HT1080 (cell line): ENCODE measurements around the gene ARHGEF3. TPM values are rescaled to one million over a fixed set of nuclear protein-coding genes. Genes with fewer than 3 reads are reported as not detected.
A peak's percentile ranks its signal among the peaks of the same experiment; 100 is the strongest.

Experiments
- DNase-seq: peaks from one replicate; pipeline ENCODE4 v3.0.0-alpha.2; 2015; ENCODE audit warnings: low read depth
- total RNA-seq: library from RNA; depleted of rRNA; stranded (reverse); fragments of >200 nt; shearing (Covaris generic); gene quantifications from 2 replicates; pipeline ENCODE4 v1.2.3, GENCODE V29; 2014

Gene ARHGEF3
- total RNA-seq, 1 experiment from 2014 or later, result 14.6 TPM

DNA sequence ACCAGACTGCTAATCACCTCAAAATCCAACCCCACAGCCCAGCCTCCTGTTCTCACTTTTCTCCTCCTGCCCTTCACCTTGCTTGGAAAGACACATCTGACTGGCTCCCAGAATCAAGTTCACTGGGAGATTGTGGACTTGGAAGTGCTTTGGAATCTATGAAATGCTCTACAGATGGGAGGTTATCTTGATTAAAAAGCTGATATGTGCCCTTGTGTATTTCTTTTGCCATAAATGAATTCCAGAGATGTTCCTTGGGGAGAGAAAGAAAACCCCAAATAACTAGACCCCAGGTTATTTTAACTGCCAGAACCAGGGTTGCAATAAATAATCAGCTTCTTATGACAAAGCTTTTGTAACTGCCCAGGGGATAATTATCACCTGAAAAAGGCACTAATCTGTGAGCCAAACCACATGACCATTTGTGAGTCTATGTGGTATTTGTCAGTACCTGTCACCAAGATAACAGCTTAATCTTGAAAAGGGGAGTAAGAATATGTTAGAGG is 21.7 kb upstream of the ARHGEF3 start:
- no peak for DNase-seq

DNA sequence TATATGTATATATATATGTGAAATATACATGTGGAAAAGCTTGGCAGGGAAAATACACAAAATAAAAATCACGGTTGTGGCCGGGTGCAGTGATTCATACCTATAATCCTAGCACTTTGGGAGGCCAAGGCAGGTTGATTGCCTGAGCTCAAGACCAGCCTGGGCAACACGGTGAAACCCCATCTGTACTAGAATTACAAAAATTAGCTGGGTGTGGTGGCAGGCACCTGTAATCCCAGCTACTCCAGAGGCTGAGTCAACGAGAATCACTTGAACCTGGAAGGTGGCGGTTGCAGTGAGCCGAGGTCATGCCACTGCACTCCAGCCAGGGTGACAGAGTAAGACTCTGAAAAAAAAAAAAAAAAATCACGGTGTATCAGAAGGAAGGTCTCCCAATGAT is 20.8 kb upstream of the ARHGEF3 start:
- DNase-seq, result no peak

DNA sequence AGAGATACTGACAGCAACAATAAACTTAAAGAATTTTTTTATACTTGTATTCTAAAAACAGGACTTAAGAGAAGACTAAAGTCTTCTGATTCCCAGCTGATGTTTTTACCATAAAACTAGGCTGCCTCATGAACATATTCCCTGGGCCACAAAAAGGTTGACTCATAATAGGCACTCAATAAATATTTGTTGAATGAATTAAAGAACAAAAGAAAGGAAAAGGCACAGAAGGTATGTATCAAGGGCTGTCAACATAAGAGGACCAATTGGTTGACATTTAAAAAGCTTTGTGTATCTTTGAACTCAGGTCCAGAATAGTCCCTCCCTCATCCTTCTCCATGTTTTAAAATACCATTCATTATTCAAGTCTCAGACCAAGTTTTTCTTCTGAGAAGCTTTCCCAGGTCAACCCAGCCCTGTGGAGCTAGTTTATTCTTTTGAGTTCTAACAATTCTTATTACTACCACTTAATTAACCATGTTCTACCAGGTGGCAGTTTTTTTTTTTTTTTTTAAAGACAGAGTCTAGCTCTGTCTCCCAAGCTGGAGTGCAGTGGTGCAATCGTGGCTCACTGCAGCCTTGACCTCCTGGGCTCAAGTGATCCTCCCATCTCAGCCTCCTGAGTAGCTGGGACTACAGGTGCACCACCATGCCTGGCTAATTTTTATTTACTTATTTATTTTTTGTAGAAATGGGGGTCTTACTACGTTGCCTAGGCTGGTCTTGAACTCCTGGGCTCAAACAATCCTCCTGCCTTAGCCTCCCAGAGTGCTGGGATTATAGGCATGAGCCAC is 17.5 kb upstream of the ARHGEF3 start:
- DNase-seq, result peak; percentile 16

DNA sequence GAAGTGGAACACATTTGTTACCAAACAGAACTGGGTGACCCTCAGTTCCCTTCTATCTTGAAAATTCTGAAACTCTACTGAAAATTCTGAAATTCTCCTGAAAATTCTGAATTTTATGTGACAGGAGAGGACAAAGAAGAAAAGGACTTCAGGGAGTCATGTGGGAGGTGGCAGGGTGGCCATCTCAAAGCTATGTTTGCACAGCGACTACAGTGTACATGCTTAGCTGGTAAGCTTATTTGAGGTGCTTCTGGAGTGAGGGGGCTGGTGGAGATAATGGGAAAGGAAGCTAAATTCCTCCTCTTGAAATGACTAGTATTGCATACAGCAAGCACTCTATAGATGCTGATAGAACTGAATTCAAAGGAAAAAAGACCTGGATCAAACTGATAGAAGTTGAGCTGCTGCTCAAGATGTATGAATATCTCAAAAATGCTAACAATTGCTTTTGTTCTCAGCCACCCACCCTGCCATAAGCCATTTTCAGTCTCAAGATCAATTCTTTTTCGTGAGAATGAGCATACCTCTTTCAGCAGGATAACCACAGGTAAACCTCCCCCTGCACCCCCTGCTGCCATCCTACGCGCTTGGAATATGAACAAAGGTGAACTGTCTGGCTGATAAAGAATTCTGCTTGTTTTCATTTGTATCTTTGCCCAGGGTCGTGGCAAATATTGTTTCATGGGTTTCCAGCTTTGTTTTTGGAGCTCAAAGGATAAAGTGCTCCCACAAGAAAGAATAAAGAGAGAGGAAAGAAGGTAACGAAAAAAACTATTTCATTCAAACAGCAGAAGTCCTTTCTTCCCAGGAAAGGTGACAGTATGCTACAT is 16.6 kb upstream of the ARHGEF3 start:
- no peak for DNase-seq

DNA sequence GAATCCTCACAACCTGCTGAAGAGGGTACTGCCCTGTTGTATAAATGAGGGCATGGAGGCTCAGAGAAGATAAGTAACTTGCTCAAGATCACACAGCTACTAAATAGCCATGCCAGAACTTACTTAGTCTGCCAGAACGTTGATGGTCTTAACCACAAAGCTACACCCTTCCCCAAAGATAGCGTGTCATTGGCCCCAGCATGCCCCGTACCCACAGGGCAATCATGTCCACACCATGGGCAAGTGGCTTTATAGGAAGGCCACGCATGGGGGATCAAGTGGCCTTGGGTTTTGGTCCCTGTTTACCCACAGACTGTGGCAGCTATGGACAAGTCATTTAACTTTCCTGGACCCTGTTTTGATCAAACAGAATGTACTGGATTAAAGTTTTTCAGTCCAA is 15.9 kb upstream of the ARHGEF3 start:
- DNase-seq, result no peak

DNA sequence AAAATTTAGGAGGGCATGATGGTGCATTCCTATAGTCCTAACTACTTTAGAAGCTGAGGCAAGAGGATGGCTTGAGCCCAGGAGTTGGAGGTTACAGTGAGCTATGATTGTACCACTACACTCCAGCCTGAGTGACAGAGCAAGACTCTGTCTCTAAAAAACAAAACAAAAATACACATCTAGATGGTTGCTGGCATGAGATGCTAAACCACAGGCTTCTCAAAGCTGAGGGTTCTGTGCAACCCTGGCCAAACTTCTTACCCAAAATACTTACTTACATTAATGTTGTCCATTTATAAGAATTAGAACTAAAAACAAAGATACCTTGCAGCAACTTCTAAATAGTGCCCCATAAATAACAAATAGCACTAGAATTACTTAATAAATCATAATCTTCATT is 14.3 kb upstream of the ARHGEF3 start:
- DNase-seq, result no peak

DNA sequence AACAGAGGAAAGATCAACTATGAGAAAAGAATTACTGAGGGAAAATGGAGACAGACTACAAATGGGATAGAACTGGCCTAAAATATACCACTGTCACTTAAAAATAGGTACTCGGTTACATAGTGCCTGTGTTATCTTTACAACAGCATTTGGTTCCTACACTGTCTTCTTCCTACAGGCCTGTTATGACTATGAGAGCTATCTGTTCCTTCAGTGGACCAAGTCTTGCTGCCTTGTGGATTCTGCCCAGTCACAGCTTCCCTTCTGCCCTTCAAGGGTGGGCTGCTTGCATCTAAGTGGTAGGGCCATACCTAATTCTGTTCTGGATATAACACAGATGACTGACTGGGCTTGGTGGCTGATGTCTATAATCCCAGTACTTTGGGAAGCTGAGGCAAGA is 13.8 kb upstream of the ARHGEF3 start:
- no peak for DNase-seq

DNA sequence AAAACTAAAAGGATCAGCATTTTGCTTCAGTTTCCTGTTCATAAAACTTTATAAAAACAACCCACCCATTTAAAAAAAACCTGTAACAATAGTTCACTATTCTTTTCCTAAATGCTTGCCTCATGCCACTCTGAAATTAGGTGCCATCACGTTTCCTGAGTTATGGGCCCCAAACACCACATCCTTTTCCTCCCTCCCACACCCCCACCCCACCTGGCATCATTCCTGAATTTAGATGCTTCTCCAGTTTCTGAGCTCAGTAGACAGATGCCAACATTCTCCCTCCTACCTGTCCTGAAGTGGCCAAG is 11.9 kb upstream of the ARHGEF3 start:
- DNase-seq, result peak; percentile 88

DNA sequence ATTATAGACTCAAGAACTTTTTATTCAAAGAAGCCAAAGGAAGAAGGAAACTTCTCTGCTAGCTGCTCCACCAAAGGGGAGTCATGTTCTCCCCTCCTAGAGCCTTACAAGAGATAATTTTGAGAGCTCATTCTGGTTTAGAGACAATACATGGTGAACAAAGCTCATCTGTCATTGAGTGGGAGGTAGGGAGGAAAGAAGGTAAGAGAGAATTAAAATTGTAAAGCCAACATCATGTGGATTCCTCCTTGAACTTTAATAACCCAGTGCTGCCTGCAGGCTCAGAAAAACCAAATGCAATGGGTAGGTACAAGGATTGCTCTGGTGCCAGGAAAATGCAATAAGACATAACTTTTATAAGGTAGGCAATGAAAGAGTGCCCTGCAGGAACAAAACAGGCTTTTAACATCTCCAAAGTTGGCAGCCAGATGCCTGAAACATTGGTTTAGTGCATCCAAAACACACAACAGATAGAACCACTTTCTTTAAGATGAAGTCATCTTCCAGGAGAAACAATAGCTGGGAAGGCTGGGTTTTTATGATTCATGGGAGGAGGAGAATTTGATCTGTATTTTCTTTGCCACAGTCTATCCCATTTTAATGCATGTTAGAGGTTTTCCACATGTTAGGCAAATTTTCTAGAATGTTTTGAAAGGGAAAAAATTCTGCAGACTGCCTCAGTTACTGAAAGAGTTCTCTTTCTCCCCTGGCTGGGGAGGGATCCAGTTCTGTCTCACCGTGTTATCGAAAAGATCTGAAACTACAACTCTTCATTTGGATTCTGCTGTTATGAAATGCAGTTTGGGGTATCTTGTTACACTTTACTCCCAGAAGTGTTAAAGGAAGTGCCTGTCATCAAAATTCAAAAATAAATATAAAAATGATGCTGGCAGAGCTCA is 11.3 kb upstream of the ARHGEF3 start:
- DNase-seq, result peak; percentile 86

DNA sequence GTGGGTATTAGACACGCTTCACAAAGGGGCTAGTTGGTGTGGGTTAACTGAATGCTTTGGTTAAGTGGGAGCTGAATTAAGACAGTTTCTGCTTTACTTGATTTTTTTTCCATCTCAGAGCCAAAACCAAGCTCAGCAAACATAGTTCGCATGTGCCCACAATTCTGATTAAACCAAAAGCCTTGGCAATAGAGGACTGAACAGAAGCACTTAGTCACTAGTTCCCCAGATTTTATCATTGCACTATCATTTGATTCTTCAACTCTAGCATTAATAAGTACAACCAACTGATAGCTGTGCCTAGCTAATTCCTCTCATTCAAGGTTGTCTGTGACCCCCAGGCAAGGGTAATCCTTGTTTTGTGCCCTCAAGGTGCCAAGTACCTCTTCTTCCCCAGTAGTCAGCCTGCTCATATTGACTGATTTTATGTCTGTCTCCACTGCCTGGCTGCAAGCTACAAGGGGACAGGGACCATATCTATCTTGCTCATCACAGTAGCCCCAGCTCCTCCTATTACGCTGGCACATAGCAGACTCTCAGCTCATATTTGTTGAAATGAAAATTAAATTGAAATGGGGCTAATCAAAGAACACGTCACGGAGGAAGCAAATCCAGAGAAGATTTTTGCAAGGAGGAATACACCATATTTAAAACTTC is 9.9 kb upstream of the ARHGEF3 start:
- no peak for DNase-seq

DNA sequence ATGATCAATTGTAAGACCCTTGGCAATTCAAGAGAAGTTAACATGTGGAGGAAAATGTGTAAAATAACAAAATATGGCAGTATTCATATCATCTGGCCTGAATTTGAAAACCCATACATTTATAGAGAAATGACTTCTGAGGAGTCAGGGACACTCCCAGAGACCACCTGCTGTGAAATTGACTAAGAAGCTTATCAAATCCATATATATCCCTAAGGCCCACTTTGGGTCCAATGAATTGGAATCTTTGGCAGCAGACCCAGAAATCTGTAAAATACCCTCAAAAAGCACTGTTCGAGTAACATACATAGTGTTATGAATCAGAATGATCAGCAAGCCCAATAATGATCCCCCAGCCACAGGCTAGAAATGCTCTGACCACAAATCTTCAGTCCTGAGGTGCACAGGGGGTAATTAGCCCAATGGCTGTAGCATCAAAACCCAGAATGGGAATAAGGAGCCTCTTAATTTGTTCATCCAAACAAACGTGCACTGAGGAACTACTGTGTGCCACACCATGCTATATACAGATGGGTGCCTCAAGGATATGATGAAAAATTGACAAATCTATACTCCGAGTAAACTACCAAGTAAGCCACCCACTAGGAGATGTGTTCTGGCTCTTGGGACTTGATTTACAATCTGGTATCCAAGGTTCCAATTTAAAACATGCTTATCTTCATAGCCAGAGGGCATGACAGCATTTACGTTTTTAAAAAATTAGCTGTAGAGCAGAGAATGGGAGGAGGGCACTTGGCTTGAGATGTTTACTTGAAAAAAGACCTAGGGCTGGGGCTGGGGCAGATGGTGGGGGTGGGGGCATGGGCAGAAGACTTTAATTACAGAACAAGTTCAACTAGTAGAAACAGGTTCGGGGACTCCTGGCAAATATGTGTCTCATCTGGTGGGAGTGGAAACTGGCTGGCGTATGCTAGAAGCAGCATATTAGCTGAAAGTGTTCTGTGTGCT is 9.1 kb upstream of the ARHGEF3 start:
- no peak for DNase-seq

DNA sequence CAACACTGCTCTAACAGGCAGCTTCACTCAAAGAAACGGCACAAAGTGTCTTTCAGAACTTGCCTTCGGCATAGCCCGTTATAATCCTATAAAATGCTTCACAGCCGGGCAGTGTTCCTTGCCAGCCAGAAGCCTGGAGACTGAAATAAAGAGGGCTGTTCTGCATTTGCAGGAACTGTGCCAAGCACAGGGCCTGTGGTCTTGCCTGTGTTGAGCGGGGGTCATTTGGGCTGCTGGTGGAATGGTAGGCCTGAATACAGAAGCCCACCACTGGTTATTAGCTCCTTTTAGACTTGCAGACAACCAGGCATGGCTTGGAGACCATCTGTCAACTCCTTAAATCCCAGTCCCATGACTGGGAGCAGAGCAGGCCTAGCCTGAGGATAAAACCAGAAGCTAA is 4.7 kb upstream of the ARHGEF3 start:
- no peak for DNase-seq

DNA sequence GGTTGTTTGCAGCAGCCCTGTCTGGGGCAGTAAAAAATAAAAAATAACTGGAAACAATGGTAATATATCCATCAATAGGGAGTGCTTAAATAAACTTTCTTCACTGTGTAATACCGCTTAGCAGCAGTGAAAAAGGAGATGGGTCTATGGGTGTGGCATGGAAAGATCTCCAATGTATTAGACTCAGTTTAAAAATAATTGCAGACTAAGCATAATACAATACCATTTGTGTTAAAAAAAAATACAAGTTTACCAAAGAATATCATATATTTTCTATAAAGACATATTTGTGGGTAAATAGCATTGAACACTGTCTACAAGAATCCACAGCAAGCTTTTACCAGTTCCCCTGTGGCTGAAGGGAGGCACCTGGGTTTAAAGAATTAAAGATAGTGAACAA is 1.0 kb upstream of the ARHGEF3 start:
- DNase-seq, result no peak

DNA sequence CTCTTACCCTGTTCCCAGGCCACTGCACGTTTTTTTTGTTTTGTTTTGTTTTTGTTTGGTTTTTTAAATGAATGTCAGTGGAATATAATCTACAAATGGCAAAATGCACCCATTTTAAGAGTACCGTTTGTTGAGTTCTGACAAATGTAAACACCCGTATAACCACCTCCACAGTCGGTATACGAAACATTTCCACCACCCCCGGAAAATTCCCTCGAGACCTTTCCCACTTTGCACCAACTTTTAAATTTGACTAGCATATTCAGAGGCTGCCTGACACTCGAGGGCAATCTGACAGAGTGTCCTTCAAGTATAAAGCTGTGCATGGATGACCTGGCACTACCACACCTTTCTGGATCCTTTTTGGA is 613 bp upstream of the ARHGEF3 start:
- DNase-seq, result no peak

DNA sequence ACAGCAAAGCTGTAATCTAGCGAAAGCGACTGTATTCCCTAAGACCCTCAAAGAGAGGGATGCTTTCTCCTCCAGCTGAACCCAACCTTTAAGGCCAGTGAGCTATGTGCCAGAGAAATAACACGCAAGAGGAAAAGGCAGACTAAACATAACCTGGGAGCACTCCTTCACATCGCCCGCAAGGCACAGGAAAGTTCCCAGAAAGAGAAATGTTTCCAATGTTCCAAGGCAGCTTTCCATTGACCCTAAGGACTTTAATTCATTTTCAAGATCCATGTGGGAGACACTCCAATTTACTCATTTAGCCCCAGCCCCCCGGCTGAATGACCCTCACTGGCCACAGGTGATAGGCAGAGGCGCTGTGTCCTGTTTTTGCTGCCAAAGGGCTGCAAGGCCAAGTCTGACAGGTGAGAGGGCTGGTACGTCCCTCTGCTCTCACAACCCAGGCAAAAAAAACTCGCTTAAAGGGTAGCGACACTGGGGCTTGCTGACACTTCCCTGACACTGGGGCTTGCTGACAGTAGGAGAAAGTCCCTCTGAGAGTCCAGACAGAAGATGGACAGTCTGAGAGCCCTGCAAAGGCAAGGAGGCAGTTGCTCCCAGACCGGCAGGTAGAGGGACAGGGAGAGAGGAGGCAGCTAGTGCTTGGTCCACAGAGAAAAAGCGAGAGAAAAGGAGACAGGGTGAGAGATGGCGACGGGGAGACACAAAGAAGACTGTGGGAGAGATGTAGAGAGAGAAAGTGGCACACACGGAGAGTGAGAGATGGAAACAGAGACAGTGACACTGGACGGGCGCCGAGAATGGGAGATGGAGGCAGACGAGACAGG is 702 bp downstream of the ARHGEF3 start:
- no peak for DNase-seq

DNA sequence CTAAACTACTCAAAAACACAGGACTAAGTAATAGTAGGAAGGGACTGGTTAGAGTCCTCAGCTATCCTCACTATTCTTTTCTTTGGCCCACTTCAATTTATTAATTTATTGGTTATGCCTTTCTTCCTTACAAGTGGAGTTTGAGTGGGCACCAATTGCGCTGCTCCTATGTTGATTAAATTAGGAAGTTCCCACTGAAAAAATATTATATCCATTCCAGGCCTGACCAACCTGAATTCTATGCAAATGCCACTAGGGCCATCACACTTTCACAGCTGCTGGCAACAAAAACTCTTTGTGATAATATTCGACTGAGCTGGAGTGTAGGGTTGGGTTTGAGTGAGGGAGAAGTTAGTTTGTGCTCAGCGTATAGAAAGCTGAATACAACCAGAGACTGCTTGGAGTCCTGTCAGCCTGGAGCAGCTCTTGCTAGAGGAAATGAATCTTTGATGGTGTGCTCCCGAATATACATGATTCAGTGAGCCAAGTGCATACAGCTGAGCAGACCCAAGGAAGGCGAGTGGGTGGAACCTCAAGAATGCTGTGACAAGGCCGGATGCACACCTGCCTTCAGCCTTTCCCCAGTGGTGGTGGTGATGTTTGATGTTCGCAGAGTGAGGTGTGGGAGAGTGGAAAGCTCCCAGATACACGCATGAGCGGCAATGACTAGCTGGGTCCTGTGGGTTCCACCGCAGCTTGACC is 1.5 kb downstream of the ARHGEF3 start:
- DNase-seq, result peak; percentile 28

DNA sequence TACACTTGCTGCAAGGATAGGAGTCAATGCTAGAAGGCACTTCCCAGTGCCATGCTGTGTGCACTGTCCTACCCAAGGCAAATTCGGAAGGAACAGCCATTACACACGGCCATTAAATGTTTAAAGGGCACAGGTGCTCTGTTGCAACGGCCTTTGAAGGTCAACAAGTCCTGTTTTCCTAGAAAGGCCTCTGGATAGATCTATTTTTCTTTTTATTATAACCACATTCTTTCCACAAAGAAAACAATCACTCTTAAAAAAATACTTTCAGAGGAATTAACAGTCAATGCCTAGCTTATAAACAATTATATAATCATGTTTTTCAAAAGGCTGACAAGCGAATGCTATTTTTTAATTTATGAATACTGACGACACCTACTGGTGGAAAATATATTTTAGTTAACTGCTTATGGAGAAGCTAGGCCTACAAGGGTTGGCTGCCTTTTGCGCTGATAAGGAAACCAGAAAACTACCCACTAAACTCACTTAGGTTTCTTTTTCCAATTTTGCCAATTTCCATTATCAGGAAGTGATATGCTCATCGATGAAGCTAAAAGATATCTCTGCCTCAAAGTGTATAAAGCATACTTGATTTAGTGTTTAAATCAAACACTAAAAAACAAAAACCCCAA is 2.4 kb downstream of the ARHGEF3 start:
- peak; percentile 68 for DNase-seq

DNA sequence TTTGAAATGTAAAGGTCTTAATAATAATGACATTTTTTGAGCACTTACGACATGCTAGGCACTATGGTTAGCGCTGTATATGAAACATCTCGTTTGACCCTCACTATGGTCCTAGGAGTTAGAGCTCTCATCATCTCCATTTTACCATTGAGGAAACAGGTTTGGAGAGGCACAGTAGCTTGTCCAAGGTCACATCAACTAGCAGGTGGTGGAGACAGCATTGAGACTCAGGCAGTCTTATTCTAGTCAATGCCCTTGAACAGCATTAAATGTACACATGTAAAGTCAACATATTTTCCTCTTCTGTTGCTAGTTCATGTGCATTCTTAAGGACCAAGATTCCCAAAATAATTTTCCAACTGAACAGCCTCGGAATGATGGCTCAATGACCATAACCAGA is 4.8 kb downstream of the ARHGEF3 start:
- no peak for DNase-seq
